Measurements from ENCODE around the gene ARHGAP8.

Gene ARHGAP8

GRCh38 chr22:44807232-44807631 lies 54.9 kb downstream of the ARHGAP8 start:
- no peak for DNase-seq

DNA sequence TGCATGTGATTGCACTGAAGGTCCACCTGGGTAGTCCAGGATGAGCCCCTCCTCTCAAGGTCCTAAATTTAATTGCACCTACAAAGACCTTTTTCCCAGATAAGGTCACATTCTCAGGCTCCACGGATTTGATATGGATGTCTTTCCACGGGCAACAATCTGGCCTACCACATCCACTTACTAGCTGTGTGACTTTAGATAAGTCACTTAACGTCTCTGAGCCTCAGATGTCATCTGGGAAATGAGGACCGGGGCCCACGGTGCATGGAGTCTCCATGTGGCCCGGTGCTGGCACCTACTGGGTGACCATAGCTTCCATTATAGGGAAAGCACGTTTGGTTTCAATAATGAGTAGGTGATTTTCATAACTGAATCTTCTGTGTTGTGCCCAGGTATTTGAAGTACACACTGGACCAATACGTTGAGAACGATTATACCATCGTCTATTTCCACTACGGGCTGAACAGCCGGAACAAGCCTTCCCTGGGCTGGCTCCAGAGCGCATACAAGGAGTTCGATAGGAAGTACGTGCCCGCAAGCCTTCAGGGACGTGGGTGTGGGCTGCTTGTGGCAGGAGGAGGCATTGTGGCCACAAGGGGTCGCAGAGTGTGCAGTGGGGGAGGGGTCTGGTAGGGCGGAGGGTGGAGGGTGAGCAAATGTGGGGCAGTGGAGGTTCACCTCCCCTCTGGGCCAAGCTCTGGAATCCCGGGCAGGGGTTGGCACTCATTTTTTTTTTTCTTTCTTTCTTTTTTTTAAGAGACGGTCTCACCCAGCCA lies 55.7 kb downstream of the ARHGAP8 start:
- DNase-seq = no peak

- no peak for DNase-seq
Observed at GRCh38 chr22:44809456-44809855, 57.1 kb downstream of the ARHGAP8 start.

- no peak for DNase-seq
Observed at GRCh38 chr22:44811141-44811540, 58.8 kb downstream of the ARHGAP8 start.

- no peak for DNase-seq
Observed at GRCh38 chr22:44813416-44813815, 61.0 kb downstream of the ARHGAP8 start.

DNA sequence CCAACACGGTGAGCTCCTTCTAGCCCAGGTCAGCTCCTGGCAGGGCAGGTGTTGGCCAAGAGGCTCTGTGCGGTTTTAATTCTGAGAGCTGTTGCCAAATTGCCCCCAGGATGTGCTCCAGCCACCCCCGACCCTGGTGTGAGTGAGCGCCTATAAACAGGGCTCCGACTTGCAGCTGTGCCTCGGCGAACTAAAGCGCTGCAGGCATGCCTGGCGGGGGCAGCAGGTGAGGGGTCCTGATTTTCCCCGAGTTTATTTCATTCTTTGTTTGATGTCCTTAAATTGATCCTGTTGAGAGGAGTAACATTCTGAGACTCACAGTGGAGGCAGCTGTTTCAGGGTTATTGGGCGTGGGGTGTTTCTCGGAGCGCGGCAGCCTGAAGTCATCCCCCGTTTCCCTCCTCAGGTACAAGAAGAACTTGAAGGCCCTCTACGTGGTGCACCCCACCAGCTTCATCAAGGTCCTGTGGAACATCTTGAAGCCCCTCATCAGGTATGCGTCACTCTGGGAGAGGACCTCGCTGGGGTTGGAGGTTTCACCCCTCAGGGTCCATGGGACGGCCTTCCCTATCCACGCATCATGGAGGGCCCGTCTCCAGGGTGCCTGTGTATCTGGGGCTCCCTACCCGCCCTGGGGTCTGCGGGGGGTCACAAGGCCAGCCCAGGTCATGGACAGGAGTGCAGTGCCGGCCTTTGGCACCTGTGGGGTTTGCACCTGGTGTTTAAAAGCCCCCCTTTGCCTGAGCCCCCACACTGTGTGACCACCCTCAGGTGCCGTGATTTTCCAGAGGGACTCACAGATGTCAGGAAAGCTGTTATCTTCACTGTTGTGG lies 62.1 kb downstream of the ARHGAP8 start:
- no peak for DNase-seq

DNA sequence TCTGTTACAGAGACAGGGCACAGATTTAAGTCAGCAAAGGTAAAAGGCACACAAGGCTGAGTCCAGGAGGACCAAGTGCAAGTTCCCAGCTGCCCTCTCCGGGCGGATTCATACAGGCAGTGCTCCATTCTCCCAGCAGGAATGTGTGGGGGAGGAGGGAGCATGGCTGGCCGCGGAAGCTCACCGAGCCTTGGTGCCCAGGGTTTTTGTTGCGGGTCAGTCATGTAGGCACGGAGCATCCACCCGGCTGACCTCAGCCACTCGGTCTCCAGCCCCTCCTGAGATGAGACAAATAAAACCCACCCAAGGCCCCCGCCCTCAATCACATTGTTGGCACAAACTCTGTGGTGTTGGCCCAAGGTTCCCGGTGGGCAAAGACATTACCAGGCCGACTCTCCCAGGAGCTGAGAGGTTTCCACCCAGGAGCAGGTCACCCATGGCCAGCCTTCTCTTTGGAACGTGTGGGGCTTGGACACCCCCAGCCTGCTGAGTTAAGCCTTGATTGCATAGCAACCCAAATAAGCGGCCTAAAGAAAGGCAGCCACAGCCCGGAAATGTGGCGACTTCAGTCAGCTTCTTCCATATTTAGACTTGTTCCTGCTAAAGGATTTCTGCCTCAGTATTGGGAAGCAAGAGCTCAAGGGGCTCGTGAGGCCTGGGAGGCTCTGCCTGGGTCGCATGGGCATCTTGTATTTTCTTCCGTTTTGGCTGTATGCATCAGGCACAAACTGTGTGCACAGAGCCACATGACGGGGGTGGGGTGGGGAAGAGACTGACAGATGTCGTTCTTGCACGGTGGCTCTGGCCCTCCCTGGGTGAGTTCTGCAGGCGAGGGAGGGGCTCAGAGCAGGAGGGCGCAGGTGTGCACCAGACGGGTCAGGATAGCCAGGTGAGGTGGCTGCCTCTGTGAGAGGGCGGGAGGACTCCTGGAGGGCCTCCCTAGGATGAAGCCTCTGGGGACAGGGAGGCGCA lies 63.0 kb downstream of the ARHGAP8 start:
- DNase-seq = no peak

DNA sequence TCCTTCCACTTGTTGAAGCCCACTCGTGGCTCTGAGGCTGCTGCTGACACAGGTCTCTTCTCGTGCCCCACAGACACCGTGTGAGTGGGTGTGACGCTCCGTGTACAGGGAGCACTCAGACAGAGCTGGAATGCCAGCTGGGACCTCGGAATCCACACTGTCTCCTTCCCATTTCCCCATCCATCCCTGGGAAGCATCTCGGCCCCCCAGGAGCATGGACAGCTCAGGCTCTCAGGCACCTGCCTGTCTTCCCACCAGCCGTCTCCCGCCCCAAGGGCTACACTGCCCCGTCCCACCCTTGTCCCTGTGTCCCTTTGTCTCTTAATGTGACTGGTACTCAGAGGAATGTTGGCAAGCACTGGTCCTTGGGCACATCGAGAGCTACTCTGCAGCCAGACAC lies 63.8 kb downstream of the ARHGAP8 start:
- no peak for DNase-seq

DNA sequence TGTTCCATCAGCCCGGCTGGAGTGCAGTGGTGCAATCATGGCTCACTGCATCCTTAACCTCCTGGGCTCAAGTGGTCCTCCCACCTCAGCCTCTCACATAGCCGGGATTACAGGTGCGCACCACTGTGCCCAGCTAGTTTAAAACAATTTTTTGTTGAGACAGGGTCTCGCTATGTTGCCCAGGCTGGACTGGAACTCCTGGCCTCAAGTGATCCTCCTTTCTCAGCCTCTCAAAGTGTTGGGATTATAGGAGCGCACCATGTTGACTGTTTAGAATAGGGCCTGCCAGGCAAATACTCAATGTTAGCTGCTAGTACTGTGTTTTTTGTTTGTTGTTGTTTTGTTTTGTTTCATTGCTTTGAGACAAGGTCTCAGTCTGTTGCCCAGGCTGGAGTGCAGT lies 66.4 kb downstream of the ARHGAP8 start:
- DNase-seq = no peak

GRCh38 chr22:44819966-44820631 lies 67.7 kb downstream of the ARHGAP8 start:
- no peak for DNase-seq

- DNase-seq = no peak
Observed at GRCh38 chr22:44821741-44822475, 69.5 kb downstream of the ARHGAP8 start.

DNA sequence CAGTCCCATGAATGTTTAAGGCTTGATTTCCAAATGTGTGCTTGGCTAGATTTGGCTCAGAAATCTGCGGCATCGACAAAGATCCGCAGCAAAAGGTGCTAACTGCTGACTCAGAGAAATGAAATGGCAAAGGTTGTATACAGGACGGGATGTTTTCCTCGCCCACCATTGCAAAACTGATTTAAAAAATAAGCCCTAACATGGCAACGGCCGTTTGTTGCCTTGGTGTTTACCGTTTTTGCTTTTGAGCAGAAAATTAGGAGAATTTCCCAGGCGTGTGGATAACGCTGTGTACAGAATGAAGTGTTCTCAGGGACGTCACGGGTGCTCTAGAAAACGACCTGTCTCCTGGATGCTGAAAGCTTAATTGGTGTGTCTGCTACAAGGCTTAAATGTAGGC lies 70.2 kb downstream of the ARHGAP8 start:
- no peak for DNase-seq

DNA sequence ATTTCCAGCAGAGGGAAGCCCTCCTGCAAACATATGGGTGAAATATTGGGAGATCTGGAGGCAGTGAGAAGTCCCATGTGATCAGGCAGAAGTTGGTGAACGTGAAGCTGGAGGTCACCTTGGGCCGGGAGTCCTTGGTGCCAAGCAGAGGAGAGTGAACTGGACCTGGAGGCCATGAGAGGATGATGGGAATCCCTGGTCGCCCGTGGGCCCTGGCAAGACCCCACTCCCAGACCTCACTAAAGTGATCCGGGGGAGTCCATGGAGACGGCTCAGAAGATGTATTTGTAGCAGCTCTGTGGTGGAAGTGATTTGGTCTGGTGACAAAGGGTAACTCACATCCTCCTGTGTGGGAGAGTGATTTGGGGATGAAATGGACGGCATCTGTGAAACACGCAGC lies 71.0 kb downstream of the ARHGAP8 start:
- no peak for DNase-seq

DNA sequence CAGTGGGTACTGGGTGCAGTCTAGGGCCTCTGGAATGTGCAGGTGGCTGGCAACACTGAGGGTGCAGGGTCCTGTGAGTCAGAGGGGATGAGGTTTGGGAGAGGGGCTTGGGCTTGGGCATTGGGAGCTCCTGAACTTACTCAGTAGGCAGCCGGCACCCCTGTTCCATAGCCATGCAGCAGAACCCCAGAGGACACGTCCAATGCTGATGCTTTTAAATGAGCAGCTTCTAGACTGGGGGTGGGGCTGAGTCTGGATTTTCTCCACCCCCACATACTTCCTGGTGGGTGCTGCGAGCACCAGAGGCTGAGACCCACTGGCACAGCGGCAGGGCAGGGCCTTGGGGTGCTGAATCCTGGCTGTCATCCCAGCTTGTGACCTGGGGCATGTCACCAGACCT lies 71.4 kb downstream of the ARHGAP8 start:
- DNase-seq = no peak

GRCh38 chr22:44824271-44824670 lies 71.9 kb downstream of the ARHGAP8 start:
- DNase-seq = no peak

- no peak for DNase-seq
Observed at GRCh38 chr22:44825310-44826150, 73.2 kb downstream of the ARHGAP8 start.

DNA sequence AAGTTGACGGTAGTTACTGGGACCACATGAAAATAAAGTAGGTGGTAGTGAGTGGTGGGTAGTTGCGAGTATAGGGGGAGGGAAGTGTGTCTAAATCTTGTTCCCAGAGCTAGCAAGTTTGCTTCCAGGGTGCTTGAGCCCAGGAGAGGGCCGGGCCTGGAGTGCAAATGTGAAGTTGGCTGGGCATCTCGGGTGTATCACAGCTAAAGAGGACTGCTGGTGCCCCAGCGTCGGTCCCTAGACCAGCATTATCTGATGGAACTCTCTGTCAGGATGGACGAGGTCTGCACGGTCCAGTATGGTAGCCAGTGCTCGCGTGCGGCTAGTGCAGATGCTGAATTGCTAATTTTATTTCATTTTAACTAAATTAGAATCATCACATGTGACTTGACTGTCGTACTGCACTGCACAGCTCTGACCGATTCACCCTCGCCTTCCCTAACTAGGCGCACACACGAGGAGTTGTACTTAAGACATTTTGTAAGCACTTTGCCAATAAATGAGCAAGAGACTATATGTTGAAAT lies 75.4 kb downstream of the ARHGAP8 start:
- no peak for DNase-seq

- no peak for DNase-seq
Observed at GRCh38 chr22:44828193-44828592, 75.8 kb downstream of the ARHGAP8 start.

DNA sequence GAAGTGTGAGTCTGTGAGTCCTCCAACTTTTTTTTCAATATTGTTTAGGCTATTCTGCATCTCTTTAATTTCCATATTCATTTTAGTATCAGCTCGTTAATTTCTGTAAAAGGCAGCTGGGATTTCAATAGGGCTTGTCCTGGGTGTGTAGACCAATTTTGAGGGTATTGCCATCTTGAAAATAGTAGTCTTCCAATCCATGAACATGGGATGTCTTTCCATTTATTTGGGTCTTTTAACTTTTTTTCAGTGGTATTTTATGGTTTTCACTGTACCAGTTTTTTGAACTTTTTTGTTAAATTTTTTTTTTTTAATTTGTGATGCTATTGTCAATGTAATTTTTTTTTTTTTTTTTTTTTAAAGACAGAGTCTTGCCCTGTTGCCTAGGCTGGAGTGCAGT lies 79.5 kb downstream of the ARHGAP8 start:
- DNase-seq = no peak

GRCh38 chr22:44834065-44834464 lies 81.7 kb downstream of the ARHGAP8 start:
- no peak for DNase-seq

DNA sequence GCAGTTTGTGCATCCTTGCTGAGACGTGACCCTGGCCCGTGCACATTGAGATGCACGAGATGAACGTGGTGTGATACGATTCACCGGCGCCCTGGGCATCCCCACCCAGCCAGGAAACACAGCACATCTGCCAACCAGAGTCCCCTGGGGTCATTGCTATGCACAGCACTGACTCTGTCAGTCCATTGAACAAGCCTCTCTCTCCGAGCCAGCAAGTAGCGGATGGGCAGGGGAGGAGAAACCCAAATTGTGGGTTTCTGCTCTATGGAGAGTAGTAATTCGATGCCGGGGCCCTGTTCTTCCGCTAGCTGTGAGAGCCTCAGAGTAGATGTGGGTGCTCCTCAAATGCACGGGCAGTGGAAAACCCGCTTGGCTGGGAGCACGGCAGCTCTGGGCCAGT lies 85.1 kb downstream of the ARHGAP8 start:
- no peak for DNase-seq

All from activated effector memory CD4-positive, alpha-beta T cell treated with anti-CD3 and anti-CD28 coated beads, Interleukin-2, amount 50 U/mL, for 16 hours (primary cell).